GM11168 (cell line): ENCODE results near the gene GPC6.

Experiments
- in situ Hi-C: fragments of 300-500 bp; cut with MboI; formaldehyde crosslinking; loops from one replicate; pipeline ENCODE4 v1.12.0; 2022; ENCODE audit warnings: low sequenced_read_pairs; ENCODE audit not compliant: unreplicated experiment

GPC6 gene

DNA sequence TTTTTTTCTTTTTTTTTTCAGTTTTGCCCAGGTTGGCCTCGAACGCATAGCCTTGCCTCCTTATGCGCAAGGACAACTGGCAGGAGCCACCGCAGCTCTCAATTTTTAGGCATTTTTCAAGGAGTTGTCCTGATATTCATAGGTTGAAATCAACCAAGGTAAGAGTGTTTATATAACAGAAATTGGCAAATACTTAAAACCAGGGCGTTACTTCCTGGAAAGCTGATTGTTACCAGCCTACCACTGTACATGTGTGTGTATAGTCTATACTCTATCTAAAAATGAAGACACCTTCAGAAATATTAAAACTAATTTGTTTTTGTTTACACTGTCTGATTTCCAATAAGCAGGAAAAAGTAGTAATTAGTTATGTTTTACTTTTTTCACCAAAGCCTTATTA lies 39.2 kb downstream of the GPC6 start:
- in situ Hi-C loops = no loop called here

- in situ Hi-C loops = no loop called here
These were observed 40.1 kb downstream of the GPC6 start for GRCh38 chr13:93266681-93267080.

GRCh38 chr13:93268327-93269028 lies 41.9 kb downstream of the GPC6 start:
- in situ Hi-C loops = no loop called here

DNA sequence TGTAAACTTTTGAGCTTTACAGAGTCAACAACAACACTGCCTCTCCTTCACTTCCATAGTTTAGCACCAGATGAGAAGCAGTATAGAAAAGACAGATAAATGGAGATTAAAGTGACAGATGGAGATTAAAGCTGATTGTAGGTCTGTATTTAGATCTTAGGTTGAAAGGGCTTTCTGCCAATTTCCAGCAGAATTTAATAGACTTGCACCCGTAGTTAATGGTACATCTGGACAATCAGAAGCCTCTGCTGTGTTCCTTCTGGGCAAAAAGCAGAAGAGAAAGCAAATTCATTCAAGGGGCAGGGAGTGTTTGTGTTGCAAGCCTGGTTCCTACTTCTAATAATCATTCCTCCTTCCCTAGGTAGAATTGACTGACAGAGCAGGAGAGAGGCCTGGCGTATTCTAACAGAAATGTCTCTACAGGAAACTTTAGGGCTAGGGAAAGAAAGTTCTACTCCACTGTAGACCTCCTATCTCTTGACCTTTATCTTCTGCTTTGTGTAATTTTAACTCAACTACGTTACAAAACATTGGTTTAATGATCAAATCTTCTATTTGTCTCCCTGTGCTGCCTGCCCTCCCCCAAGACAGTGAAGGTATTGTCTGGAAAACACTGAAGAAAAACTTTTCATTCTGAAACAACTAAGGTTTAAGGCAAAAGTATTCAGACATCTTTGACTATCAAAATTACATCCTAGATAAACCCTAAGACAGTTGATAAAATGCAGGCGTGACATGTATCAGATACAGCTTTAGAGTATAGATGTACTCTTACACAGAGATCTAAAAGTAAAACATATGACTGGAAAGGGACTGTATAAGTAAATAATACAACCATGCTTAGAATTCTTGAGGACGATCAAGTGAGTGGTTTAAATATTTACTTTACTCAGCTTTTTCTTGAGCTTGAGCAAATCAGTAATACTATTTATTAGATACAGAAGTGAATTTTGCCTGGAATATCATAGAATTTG lies 44.4 kb downstream of the GPC6 start:
- in situ Hi-C loops = no loop called here

DNA sequence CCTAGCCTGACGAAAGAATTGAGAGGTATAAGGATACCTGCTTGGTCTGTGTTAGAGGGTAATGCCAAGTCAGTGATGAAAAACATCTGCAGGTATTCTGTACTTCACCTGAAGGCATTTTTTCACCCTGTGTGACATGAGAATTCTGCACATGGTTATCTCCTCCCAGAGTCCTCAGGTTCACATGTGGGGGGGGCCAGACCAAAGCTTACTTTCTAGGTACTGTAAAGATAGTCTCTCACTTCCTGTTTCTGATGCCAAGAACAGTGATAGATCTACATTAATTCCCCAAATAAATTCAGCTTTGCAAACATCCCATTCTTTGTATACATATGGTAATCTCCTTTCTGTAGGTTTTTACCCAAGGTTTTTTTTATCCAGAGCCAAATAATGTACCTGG lies 53.4 kb downstream of the GPC6 start:
- in situ Hi-C loops = no loop called here

DNA sequence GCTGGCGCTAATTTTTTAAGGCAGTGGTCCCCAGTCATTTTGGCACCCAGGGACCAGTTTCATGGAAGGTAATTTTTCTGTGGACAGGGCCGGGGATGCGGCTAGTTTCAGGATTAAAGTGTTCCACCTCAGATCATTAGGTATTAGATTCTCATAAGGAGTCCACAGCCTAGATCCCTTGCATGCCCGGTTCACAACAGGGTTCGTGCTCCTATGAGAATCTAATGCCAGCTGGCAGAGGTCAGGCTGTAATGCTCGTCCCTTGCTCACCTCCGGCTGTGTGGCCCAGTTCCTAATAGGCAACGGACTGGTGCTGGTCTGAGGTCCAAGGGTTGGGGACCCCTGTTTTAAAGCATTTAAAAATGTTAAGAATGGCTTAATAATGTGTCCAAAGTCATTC lies 54.1 kb downstream of the GPC6 start:
- in situ Hi-C loops = no loop called here

DNA sequence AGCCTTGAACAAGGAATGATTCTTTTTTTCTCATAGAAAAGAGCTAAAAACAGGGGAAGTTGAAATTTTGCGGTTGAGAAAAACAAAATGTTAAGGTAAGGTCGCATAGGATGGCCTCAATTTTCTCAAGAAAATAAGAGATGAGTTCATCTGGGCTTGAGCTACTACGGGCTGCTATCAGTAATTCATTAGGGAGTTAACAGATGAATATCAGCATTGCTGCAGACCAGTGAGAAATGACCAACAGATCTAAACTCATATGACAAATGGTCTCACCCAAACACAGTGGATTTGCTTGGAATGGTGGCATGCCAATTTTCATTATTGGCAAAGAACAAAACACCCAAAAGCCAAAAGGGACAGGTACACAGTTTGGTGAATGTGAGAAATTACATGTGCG lies 56.6 kb downstream of the GPC6 start:
- in situ Hi-C loops = no loop called here

- in situ Hi-C loops = no loop called here
These were observed 57.5 kb downstream of the GPC6 start for GRCh38 chr13:93284064-93284463.

GRCh38 chr13:93286047-93286446 lies 59.4 kb downstream of the GPC6 start:
- in situ Hi-C loops = no loop called here

GRCh38 chr13:93289053-93289452 lies 62.4 kb downstream of the GPC6 start:
- in situ Hi-C loops = no loop called here

DNA sequence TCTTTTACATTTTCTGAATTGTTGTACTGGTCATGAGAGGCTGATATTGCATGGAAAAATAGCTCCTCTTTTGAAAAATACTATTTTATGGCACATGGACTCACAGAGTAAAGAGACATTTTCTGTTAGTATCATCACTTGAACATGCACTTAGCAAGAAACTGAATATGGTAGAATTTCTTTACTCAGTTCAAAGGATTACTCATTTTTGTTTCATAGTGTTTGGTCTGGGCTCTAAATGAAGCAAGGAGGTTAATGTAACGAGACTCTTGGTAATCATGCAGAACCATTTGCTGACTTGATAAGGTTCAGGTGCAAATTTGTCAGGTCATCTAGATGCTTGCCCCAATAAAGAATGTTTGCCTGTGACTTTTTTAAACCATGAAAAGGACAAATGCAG lies 63.2 kb downstream of the GPC6 start:
- in situ Hi-C loops = no loop called here

- in situ Hi-C loops = no loop called here
These were observed 63.9 kb downstream of the GPC6 start for GRCh38 chr13:93290503-93290902.

GRCh38 chr13:93292366-93292765 lies 65.8 kb downstream of the GPC6 start:
- in situ Hi-C loops = no loop called here

DNA sequence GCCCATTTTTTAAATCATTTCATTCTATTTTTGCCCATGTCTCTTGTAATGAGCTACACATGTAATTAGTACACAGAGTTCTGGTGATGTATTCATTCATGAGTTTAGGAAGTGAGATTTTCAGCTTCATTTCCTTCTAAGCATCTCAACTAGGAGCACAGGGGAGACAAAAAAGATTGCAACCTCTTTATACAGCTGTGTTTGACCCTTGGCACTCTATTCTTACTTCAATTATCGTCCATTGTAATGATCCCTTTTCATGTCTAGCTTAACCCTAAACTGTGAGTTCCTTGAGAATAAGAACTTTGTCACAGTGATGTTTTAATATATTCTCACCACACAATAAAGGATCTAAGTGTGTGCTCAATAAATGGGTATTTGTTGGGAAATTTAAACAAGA lies 67.1 kb downstream of the GPC6 start:
- in situ Hi-C loops = no loop called here

DNA sequence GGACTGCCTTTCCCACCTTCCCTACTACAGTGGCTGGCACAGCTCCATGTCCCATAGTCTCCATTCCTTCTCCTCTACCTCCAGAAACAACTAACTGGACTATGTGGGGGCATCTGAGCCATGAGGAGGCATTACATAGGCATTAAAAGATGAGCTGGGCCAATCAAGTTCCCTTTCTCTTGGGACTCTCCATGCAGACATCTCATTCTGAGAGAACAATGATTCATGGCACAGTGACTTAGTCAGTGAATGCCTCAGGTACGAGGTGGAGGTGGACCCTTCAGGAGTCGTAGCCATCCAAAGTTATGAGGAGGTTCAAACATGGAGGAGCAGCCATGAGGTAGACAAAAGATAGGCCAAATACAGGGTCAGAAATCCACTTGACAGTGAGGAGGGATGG lies 70.0 kb downstream of the GPC6 start:
- in situ Hi-C loops = no loop called here

GRCh38 chr13:93298713-93299112 lies 72.1 kb downstream of the GPC6 start:
- in situ Hi-C loops = no loop called here

DNA sequence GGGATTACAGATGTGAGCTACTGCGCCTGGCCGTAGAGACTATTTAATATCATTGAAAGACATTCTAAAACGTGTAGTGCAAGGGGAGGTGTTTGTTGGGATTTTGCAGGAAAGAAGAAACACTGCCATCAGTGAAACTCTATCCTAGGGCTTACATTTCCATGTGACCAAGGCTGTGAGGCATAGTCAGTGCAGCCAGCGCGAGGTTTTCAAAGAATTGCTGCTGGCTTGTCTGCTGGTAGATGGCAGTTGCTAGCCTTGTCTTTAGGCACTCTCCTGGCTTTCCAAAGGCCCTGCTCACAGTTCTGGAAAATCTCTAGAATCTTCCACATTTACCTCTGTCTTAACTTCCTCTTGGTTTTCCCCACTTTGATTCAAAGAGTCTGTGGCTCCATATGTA lies 77.5 kb downstream of the GPC6 start:
- in situ Hi-C loops = no loop called here

GRCh38 chr13:93304868-93305613 lies 78.4 kb downstream of the GPC6 start:
- in situ Hi-C loops = no loop called here

DNA sequence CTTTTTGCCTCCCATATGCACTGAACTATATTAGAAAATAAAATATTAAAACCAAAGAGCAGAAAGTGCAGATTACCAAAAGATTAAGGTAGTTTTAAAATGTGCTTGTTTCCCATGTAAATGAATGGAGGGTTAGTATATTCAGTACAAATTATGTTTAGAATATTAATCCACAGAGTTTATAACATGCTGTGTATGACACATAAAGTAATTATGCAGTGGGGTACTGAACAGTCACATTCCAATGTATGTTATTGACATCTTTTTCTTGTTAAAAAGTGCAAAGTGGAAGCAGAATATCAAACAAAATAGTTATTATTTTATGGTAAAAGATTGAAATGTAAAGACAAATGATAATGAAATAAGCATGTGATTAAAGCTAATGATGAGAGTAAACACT lies 79.3 kb downstream of the GPC6 start:
- in situ Hi-C loops = no loop called here

DNA sequence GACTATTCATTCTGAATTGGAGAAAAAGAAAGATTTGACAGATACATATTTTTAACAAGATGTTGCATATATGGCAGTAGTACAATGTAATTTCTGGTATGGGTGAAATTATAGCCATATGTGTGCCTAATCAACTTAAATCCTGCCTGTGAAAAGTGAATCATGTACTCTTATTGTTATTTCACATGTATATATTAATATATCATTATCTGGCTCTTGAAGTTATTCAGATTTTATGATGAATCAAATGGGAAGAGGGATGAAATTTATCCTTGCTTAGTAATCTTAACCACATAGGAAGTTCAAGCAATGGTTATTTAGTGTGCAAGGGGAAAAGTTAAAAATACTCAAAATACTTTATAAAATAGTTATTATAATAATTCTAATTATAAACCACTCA lies 80.5 kb downstream of the GPC6 start:
- in situ Hi-C loops = no loop called here

DNA sequence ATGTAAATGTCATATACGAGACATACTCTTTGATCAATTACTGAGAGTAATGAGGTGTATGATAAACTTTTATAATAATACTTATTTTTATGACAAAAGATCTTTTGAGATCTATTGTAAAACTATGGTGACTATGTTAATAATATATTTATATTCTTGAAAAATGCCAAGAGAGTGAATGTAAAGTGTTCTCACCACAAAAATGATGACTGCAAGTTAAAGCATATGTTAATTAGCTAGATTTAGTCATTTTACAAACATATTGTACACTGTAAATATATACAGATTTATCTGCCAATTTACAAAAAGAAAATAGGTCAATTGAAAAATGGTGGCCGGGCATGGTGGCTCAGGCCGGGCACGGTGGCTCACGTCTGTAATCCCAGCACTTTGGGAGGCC lies 81.0 kb downstream of the GPC6 start:
- in situ Hi-C loops = no loop called here
